H9 (cell line): Measurements from ENCODE around the gene PLOD1. TPM values are rescaled to one million over a fixed set of nuclear protein-coding genes. Genes with fewer than 3 reads are reported as not detected.

Experiments
- DNase-seq: peaks from one replicate; pipeline ENCODE4 v3.0.0-alpha.2; 2017
- H2AFZ ChIP-seq: one replicate; pipeline ENCODE4 v1.6.1; 2013; ENCODE audit warnings: mild to moderate bottlenecking, low read length, control low read depth, moderate library complexity
- H2AK5ac ChIP-seq: 2 replicates; pipeline ENCODE4 v1.6.1; 2013; ENCODE audit warnings: low read length, control low read depth, mixed read lengths; ENCODE audit not compliant: insufficient read length
- H2BK120ac ChIP-seq: one replicate; pipeline ENCODE4 v1.6.1; 2013; ENCODE audit warnings: low read depth, mild to moderate bottlenecking, low read length, control low read depth, inconsistent platforms; ENCODE audit not compliant: poor library complexity, severe bottlenecking
- H2BK12ac ChIP-seq: 2 replicates; pipeline ENCODE4 v1.6.1; 2013; ENCODE audit warnings: low read length, control low read depth, mixed read lengths, low read depth; ENCODE audit not compliant: insufficient read length
- H2BK15ac ChIP-seq: 2 replicates; pipeline ENCODE4 v1.6.1; 2013; ENCODE audit warnings: low read depth, low read length, control low read depth
- H2BK20ac ChIP-seq: one replicate; pipeline ENCODE4 v1.6.1; 2013; ENCODE audit warnings: low read depth, mild to moderate bottlenecking, low read length, control low read depth, inconsistent platforms; ENCODE audit not compliant: poor library complexity, severe bottlenecking
- H2BK5ac ChIP-seq: 2 replicates; pipeline ENCODE4 v1.6.1; 2013; ENCODE audit warnings: low read length, control low read depth, mixed read lengths; ENCODE audit not compliant: insufficient read length
- H3K14ac ChIP-seq: 2 replicates; pipeline ENCODE4 v1.6.1; 2013; ENCODE audit warnings: low read length, control low read depth; ENCODE audit not compliant: insufficient read depth
- H3K18ac ChIP-seq: 2 replicates; pipeline ENCODE4 v1.6.1; 2013; ENCODE audit warnings: low read depth, mild to moderate bottlenecking, mixed read lengths, low read length, control low read depth; ENCODE audit not compliant: insufficient read length
- H3K23ac ChIP-seq: 2 replicates; pipeline ENCODE4 v1.6.1; 2013; ENCODE audit warnings: low read length, control low read depth, mixed read lengths, low read depth; ENCODE audit not compliant: insufficient read length
- H3K23me2 ChIP-seq: 2 replicates; pipeline ENCODE4 v1.6.1; 2013; ENCODE audit warnings: low read depth, mild to moderate bottlenecking, mixed read lengths, low read length, control low read depth; ENCODE audit not compliant: insufficient read length, poor library complexity, severe bottlenecking
- H3K27ac ChIP-seq: 2 replicates; pipeline ENCODE4 v1.5.1; 2013; ENCODE audit warnings: low read length, control low read depth, mixed read lengths, low read depth; ENCODE audit not compliant: insufficient read length
- H3K27me3 ChIP-seq: 2 replicates; pipeline ENCODE4 v1.6.1; 2013; ENCODE audit warnings: low read length, control low read depth, inconsistent platforms; ENCODE audit not compliant: insufficient read depth
- H3K4ac ChIP-seq: 2 replicates; pipeline ENCODE4 v1.6.1; 2013; ENCODE audit warnings: low read depth, mild to moderate bottlenecking, control low read depth, inconsistent platforms, low read length, moderate library complexity
- H3K4me1 ChIP-seq: 2 replicates; pipeline ENCODE4 v1.6.1; 2013; ENCODE audit warnings: low read length, control low read depth, inconsistent platforms; ENCODE audit not compliant: insufficient read depth
- H3K4me2 ChIP-seq: 2 replicates; pipeline ENCODE4 v1.6.1; 2013; ENCODE audit warnings: low read length, control low read depth, mixed read lengths; ENCODE audit not compliant: insufficient read length, insufficient read depth
- H3K56ac ChIP-seq: 2 replicates; pipeline ENCODE4 v1.6.1; 2013; ENCODE audit warnings: low read depth, mild to moderate bottlenecking, mixed read lengths, low read length, control low read depth; ENCODE audit not compliant: insufficient read length
- H3K79me1 ChIP-seq: 2 replicates; pipeline ENCODE4 v1.6.1; 2013; ENCODE audit warnings: low read depth, mild to moderate bottlenecking, moderate library complexity, low read length, control low read depth, inconsistent platforms; ENCODE audit not compliant: insufficient read depth, poor library complexity, severe bottlenecking
- H3K79me2 ChIP-seq: 2 replicates; pipeline ENCODE4 v1.6.1; 2013; ENCODE audit warnings: low read length, control low read depth, inconsistent platforms; ENCODE audit not compliant: insufficient read depth
- H3K9ac ChIP-seq: 2 replicates; pipeline ENCODE4 v1.6.1; 2013; ENCODE audit warnings: low read length, control low read depth, mixed read lengths; ENCODE audit not compliant: insufficient read length; ENCODE audit errors: extremely low read depth
- H3K9me3 ChIP-seq: one replicate; pipeline ENCODE4 v1.6.1; 2013; ENCODE audit warnings: low read depth, low read length, inconsistent platforms; ENCODE audit not compliant: control insufficient read depth
- H3T11ph ChIP-seq: one replicate; pipeline ENCODE4 v1.6.1; 2013; ENCODE audit warnings: mild to moderate bottlenecking, low read length, control low read depth, inconsistent platforms
- H4K20me1 ChIP-seq: one replicate; pipeline ENCODE4 v1.6.1; 2013; ENCODE audit not compliant: control insufficient read depth, insufficient read length, insufficient read depth
- H4K5ac ChIP-seq: 2 replicates; pipeline ENCODE4 v1.6.1; 2013; ENCODE audit warnings: low read depth, mild to moderate bottlenecking, mixed read lengths, low read length, control low read depth; ENCODE audit not compliant: insufficient read length
- H4K8ac ChIP-seq: replicated peaks from 2 replicates; pipeline ENCODE4 v1.6.1; 2013; ENCODE audit warnings: low read length, control low read depth, mixed read lengths, low read depth; ENCODE audit not compliant: insufficient read length
- H4K91ac ChIP-seq: 2 replicates; pipeline ENCODE4 v1.6.1; 2013; ENCODE audit warnings: low read depth, mild to moderate bottlenecking, moderate library complexity, mixed read lengths, low read length, control low read depth; ENCODE audit not compliant: insufficient read length
- H3K27ac Mint-ChIP-seq, 3 experiments: 2 replicates in 2 of 3; 3 replicates in 1 of 3; pipeline ENCODE4 v1.8.0; 2020 to 2021; ENCODE audit warnings: mixed read lengths in 3 of 3, mild to moderate bottlenecking in 1 of 3, moderate library complexity in 1 of 3
- H3K27me3 Mint-ChIP-seq: 2 replicates; pipeline ENCODE4 v1.8.0; 2021; ENCODE audit warnings: low read depth, mild to moderate bottlenecking, moderate library complexity, mixed read lengths
- H3K36me3 Mint-ChIP-seq, 3 experiments: 2 replicates in 2 of 3; 3 replicates in 1 of 3; pipeline ENCODE4 v1.8.0; 2020 to 2021; ENCODE audit warnings: low read depth in 3 of 3, mixed read lengths in 3 of 3; ENCODE audit not compliant: insufficient read depth in 1 of 3
- H3K4me1 Mint-ChIP-seq, 2 experiments: 2 replicates each; pipeline ENCODE4 v1.8.0; 2020; ENCODE audit warnings: mixed read lengths in 2 of 2
- H3K4me3 Mint-ChIP-seq, 2 experiments: 2 replicates in 1 of 2; 3 replicates in 1 of 2; pipeline ENCODE4 v1.8.0; 2020 to 2021; ENCODE audit warnings: mild to moderate bottlenecking in 2 of 2, mixed read lengths in 2 of 2, moderate library complexity in 1 of 2
- H3K9me3 Mint-ChIP-seq, 2 experiments: 2 replicates in 1 of 2; 3 replicates in 1 of 2; pipeline ENCODE4 v1.8.0; 2020; ENCODE audit warnings: mild to moderate bottlenecking in 2 of 2, mixed read lengths in 2 of 2, moderate library complexity in 1 of 2
- CTCF ChIP-seq: fragments of 200-600 bp; sonication (generic); conservative IDR thresholded peaks from 3 replicates; pipeline ENCODE4 v1.8.0; 2021; ENCODE audit warnings: antibody characterized with exemption, mild to moderate bottlenecking
- WGBS: extraction: QIAGEN DNeasy Blood & Tissue Kit; methylation state at CpG from one replicate; pipeline ENCODE4 v1.1.7; 2013; ENCODE audit warnings: missing lambda C conversion rate, low lambda C conversion rate, mixed read lengths; ENCODE audit not compliant: insufficient read length; ENCODE audit errors: extremely low coverage; 5-methylcytosine and 5-hydroxymethylcytosine counted together
- total RNA-seq: library from RNA; stranded (reverse); gene quantifications from 2 replicates; pipeline ENCODE4 v1.2.1, GENCODE V29; 2021

Gene PLOD1
- total RNA-seq, 1 experiment from 2014 or later: 57.0 TPM

- Mint-ChIP-seq H3K4me3 (no peak overlapping the region), H3K9me3 (no peaks in the 10 kb centered on the region), H3K27ac (no peak overlapping the region), H3K27me3 (no peaks in the 10 kb centered on the region), H3K36me3 (peaks cover 25 to 52% (median 48%) of the 10 kb centered on the region in 3 experiments; a peak in 6 of 7 replicates), H3K4me1 (peaks cover 8 to 10% of the 10 kb centered on the region in 2 experiments)
- Histone ChIP-seq H3T11ph (no peak overlapping the region), H4K5ac (no peak overlapping the region), H3K4me1 (peaks cover 2% of the 10 kb centered on the region; the same call in 1 of the 2 replicates), H3K56ac (no peak overlapping the region), H2BK15ac (no peak overlapping the region), H3K9me3 (no peaks in the 10 kb centered on the region), H3K18ac (no peak overlapping the region), H4K20me1 (no peaks in the 10 kb centered on the region), H2AK5ac (no peak overlapping the region), H3K79me1 (no peaks in the 10 kb centered on the region), H2BK20ac (no peak overlapping the region), H3K27me3 (no peaks in the 10 kb centered on the region), H2BK5ac (no peak overlapping the region), H3K14ac (no peak overlapping the region), H3K23me2 (peaks cover 6% of the 10 kb centered on the region), H4K91ac (no peak overlapping the region), H2AFZ (no peak overlapping the region), H3K79me2 (peaks cover 5% of the 10 kb centered on the region; the same call in 1 of the 2 replicates), H4K8ac (no peak overlapping the region), H3K27ac (no peak overlapping the region), H3K23ac (no peak overlapping the region), H3K4ac (no peak overlapping the region), H3K9ac (no peak overlapping the region), H3K4me2 (no peak overlapping the region), H2BK120ac (no peak overlapping the region), H2BK12ac (no peak overlapping the region)
- no CpG with 5 or more reads among the region's 11 CpGs for WGBS
- DNase-seq: no peak
- no peak for TF ChIP-seq CTCF
Observed at GRCh38 chr1:11919621-11920020, 14.9 kb upstream of the PLOD1 start.
